Astrocyte (in vitro differentiated cells and primary cell): ENCODE measurements around the gene SNRPB2. TPM values are rescaled to one million over a fixed set of nuclear protein-coding genes. Genes with fewer than 3 reads are reported as not detected.

ENCODE experiments used
- DNase-seq: peaks from one replicate; pipeline ENCODE4 v3.0.0-alpha.2; 2010; ENCODE audit warnings: low read depth
- FAIRE-seq: peaks from 2 replicates; lab custom pipeline; 2011; peaks lifted over from hg19 to GRCh38; lab: Jason Lieb, UNC
- H2AFZ ChIP-seq: 2 replicates; pipeline ENCODE4 v1.6.0; 2012; ENCODE audit warnings: low read depth, low read length, inconsistent platforms
- H3K27ac ChIP-seq: 2 replicates; pipeline ENCODE4 v1.5.1; 2011; ENCODE audit warnings: low read depth, low read length, inconsistent platforms
- H3K27me3 ChIP-seq: 2 replicates; pipeline ENCODE4 v1.6.0; 2011; ENCODE audit warnings: low read length, inconsistent platforms; ENCODE audit not compliant: insufficient read depth
- H3K36me3 ChIP-seq: 2 replicates; pipeline ENCODE4 v1.5.1; 2011; ENCODE audit warnings: low read length, inconsistent platforms; ENCODE audit not compliant: insufficient read depth
- H3K4me1 ChIP-seq: 2 replicates; pipeline ENCODE4 v1.5.1; 2011; ENCODE audit warnings: low read length, inconsistent platforms; ENCODE audit not compliant: insufficient read depth
- H3K4me2 ChIP-seq: 2 replicates; pipeline ENCODE4 v1.6.0; 2012; ENCODE audit warnings: low read length, inconsistent platforms
- H3K4me3 ChIP-seq: 2 replicates; pipeline ENCODE4 v1.5.1; 2011; ENCODE audit warnings: low read depth, mild to moderate bottlenecking, low read length, inconsistent platforms; ENCODE audit not compliant: insufficient read depth
- H3K79me2 ChIP-seq: 2 replicates; pipeline ENCODE4 v1.6.0; 2012; ENCODE audit warnings: mild to moderate bottlenecking, low read length, inconsistent platforms; ENCODE audit not compliant: insufficient read depth
- H3K9ac ChIP-seq: 2 replicates; pipeline ENCODE4 v1.6.0; 2012; ENCODE audit warnings: mild to moderate bottlenecking, low read length, inconsistent platforms
- H3K9me3 ChIP-seq: 2 replicates; pipeline ENCODE4 v1.5.1; 2012; ENCODE audit warnings: low read depth, mild to moderate bottlenecking, low read length, inconsistent platforms; ENCODE audit not compliant: insufficient read depth
- H4K20me1 ChIP-seq: 2 replicates; pipeline ENCODE4 v1.6.0; 2012; ENCODE audit warnings: low read length, inconsistent platforms; ENCODE audit not compliant: insufficient read depth
- H3K27ac Mint-ChIP-seq: one replicate; pipeline ENCODE4 v1.8.0; 2021; ENCODE audit warnings: mild to moderate bottlenecking, mixed read lengths; ENCODE audit not compliant: unreplicated experiment
- H3K27me3 Mint-ChIP-seq: one replicate; pipeline ENCODE4 v1.8.0; 2021; ENCODE audit warnings: low read depth, mixed read lengths; ENCODE audit not compliant: unreplicated experiment
- H3K36me3 Mint-ChIP-seq: one replicate; pipeline ENCODE4 v1.8.0; 2021; ENCODE audit warnings: low read depth, mixed read lengths; ENCODE audit not compliant: unreplicated experiment
- H3K4me1 Mint-ChIP-seq: one replicate; pipeline ENCODE4 v1.8.0; 2021; ENCODE audit warnings: low read depth, mixed read lengths; ENCODE audit not compliant: unreplicated experiment
- H3K4me3 Mint-ChIP-seq: one replicate; pipeline ENCODE4 v1.8.0; 2021; ENCODE audit warnings: mild to moderate bottlenecking, moderate library complexity, mixed read lengths; ENCODE audit not compliant: unreplicated experiment
- H3K9me3 Mint-ChIP-seq: one replicate; pipeline ENCODE4 v1.8.0; 2021; ENCODE audit warnings: mild to moderate bottlenecking, mixed read lengths; ENCODE audit not compliant: unreplicated experiment
- EZH2 ChIP-seq: IDR thresholded peaks from 2 replicates; pipeline ENCODE4 v1.6.1; 2012; ENCODE audit warnings: mild to moderate bottlenecking, low read length, inconsistent platforms; ENCODE audit not compliant: insufficient read depth
- total RNA-seq: library from RNA; stranded (reverse); gene quantifications from 2 replicates; pipeline ENCODE4 v1.2.1, GENCODE V29; 2021
- TF ChIP-seq, protein P1 (sequence below): IDR thresholded peaks from 2 replicates; pipeline ENCODE4 v1.5.1; 2011; ENCODE audit warnings: low read depth, mild to moderate bottlenecking, inconsistent platforms, low read length, moderate library complexity; ENCODE audit not compliant: insufficient read depth

SNRPB2 gene
- total RNA-seq, 1 donor from 2014 or later: 76.3 TPM

DNA sequence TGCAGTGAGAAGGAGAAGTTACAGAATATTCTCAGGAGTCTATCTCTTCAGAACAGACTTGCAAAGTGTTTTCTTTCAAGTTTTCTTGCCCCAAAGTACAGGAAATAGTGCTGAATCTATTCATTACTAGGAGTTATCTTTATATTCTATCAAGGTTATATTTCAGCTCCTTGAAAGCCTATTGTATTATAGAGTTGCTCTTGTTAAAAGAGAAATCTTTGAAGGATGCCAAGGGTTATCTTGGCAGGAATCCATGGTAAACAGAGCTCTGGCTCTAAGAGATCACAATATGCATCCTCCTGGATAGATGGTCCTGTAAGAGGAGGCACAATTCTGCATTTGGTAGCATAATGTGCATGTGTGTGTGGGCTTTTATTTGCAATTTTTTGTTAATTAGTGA lies 21.2 kb upstream of the SNRPB2 start:
- Histone ChIP-seq H3K9ac (no peak overlapping the region), H3K27me3 (no peaks in the 10 kb centered on the region), H3K36me3 (no peaks in the 10 kb centered on the region), H3K79me2 (no peaks in the 10 kb centered on the region), H3K4me2 (no peak overlapping the region), H3K4me3 (no peak overlapping the region), H2AFZ (no peak overlapping the region), H3K27ac (no peak overlapping the region), H3K9me3 (no peaks in the 10 kb centered on the region), H3K4me1 (no peaks in the 10 kb centered on the region), H4K20me1 (no peaks in the 10 kb centered on the region)
- no peak for FAIRE-seq
- no peak for TF ChIP-seq EZH2
- TF ChIP-seq, protein P1, sequence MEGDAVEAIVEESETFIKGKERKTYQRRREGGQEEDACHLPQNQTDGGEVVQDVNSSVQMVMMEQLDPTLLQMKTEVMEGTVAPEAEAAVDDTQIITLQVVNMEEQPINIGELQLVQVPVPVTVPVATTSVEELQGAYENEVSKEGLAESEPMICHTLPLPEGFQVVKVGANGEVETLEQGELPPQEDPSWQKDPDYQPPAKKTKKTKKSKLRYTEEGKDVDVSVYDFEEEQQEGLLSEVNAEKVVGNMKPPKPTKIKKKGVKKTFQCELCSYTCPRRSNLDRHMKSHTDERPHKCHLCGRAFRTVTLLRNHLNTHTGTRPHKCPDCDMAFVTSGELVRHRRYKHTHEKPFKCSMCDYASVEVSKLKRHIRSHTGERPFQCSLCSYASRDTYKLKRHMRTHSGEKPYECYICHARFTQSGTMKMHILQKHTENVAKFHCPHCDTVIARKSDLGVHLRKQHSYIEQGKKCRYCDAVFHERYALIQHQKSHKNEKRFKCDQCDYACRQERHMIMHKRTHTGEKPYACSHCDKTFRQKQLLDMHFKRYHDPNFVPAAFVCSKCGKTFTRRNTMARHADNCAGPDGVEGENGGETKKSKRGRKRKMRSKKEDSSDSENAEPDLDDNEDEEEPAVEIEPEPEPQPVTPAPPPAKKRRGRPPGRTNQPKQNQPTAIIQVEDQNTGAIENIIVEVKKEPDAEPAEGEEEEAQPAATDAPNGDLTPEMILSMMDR: no peak
- Mint-ChIP-seq H3K4me1 (no peaks in the 10 kb centered on the region), H3K36me3 (no peaks in the 10 kb centered on the region), H3K27ac (no peak overlapping the region), H3K9me3 (peaks cover 10% of the 10 kb centered on the region), H3K27me3 (peaks cover 4% of the 10 kb centered on the region), H3K4me3 (no peak overlapping the region)
- no peak for DNase-seq

DNA sequence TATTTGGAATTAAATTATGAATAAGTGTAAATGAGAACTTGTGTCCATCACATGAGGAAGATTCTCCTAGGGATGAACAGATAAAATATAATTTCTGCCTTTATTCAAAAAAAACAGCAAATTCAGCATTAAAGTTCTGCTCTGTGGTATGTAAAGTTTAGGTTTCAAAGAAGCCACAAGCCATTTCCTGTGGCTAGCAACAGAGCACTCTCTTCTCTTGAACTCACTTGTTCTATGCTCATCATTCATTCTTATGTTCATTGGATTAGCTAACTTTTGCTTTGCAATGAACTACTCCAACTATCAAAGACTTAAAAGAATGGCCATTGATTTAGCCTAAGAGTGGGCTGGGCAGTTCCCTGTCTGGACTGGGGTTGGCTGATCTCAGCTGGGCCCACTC lies 20.8 kb upstream of the SNRPB2 start:
- H3K4me1 ChIP-seq: no peaks in the 10 kb centered on the region
- H3K36me3 Mint-ChIP-seq: no peaks in the 10 kb centered on the region
- H3K9ac ChIP-seq: no peak overlapping the region
- peaks cover 10% of the 10 kb centered on the region for H3K9me3 Mint-ChIP-seq
- H3K4me3 Mint-ChIP-seq: no peak overlapping the region
- no peaks in the 10 kb centered on the region for H3K4me1 Mint-ChIP-seq
- H3K4me2 ChIP-seq: no peak overlapping the region
- H3K27me3 Mint-ChIP-seq: peaks cover 4% of the 10 kb centered on the region
- H3K27ac Mint-ChIP-seq: no peak overlapping the region
- H3K27me3 ChIP-seq: no peaks in the 10 kb centered on the region
- no peaks in the 10 kb centered on the region for H3K9me3 ChIP-seq
- no peak overlapping the region for H2AFZ ChIP-seq
- H3K36me3 ChIP-seq: no peaks in the 10 kb centered on the region
- no peak overlapping the region for H3K4me3 ChIP-seq
- H4K20me1 ChIP-seq: no peaks in the 10 kb centered on the region
- DNase-seq: no peak
- no peak for FAIRE-seq
- H3K79me2 ChIP-seq: no peaks in the 10 kb centered on the region
- no peak overlapping the region for H3K27ac ChIP-seq
- TF ChIP-seq, protein P1: no peak
- TF ChIP-seq EZH2: no peak

DNA sequence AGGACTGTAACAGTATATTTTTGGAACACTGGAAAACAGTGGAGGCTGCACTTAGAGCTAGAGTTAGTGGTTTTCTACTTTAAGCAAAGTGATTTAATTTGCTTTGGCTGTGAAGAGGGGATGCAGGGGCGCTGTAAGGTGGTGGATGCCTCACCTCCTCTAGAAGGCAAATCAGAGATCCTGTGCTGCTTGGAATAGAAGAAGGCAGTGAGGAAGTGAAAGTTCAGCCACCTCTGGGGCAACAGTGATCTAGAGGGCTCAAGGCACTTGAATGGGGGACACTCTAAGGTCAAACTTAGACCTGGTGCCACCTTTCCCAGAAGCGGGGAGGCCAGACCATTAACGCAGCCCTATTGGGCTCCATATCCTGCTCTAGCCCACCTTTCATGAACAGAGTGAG lies 19.0 kb upstream of the SNRPB2 start:
- peaks cover 2% of the 10 kb centered on the region for H3K27me3 ChIP-seq
- no peak overlapping the region for H3K27ac Mint-ChIP-seq
- no peaks in the 10 kb centered on the region for H3K36me3 Mint-ChIP-seq
- no peak for FAIRE-seq
- H3K27me3 Mint-ChIP-seq: peaks cover 4% of the 10 kb centered on the region
- no peak overlapping the region for H3K9ac ChIP-seq
- H3K9me3 ChIP-seq: no peaks in the 10 kb centered on the region
- no peaks in the 10 kb centered on the region for H3K4me1 Mint-ChIP-seq
- H3K27ac ChIP-seq: no peak overlapping the region
- H4K20me1 ChIP-seq: no peaks in the 10 kb centered on the region
- no peaks in the 10 kb centered on the region for H3K36me3 ChIP-seq
- H3K4me3 ChIP-seq: no peak overlapping the region
- no peaks in the 10 kb centered on the region for H3K79me2 ChIP-seq
- no peaks in the 10 kb centered on the region for H3K4me1 ChIP-seq
- no peak overlapping the region for H3K4me3 Mint-ChIP-seq
- TF ChIP-seq, protein P1: no peak
- no peak for TF ChIP-seq EZH2
- H3K9me3 Mint-ChIP-seq: peaks cover 7% of the 10 kb centered on the region
- H2AFZ ChIP-seq: no peak overlapping the region
- DNase-seq: no peak
- H3K4me2 ChIP-seq: no peak overlapping the region
